GM12878 (cell line): Measurements from ENCODE around the gene OR2AG1. TPM values are rescaled to one million over a fixed set of nuclear protein-coding genes. Genes with fewer than 3 reads are reported as not detected.

ENCODE experiments used
- ATAC-seq: fragments of 200-7000 bp; cut with Tn5 transposase; 3 replicates; pipeline ENCODE4 v1.9.1; 2020; ENCODE audit warnings: mild to moderate bottlenecking, moderate library complexity
- BruUV-seq: library from RNA; stranded (reverse); fragments of 400-500 nt; replicated peaks from 2 replicates; lab custom pipeline; 2021; lab: Mats Ljungman, UMichigan
- CTCF ChIA-PET: fragments of 300-600 bp; sonication (Branson Sonifier 250); formaldehyde crosslinking; extraction: SDS; loops from one replicate; lab custom pipeline; 2021; ENCODE audit warnings: inconsistent platforms; lab: Yijun Ruan, JAX
- POLR2A ChIA-PET: fragments of 350-600 bp; formaldehyde crosslinking; extraction: SDS; loops from one replicate; lab custom pipeline; 2021; ENCODE audit warnings: inconsistent platforms; lab: Charles Lee
- RAD21 ChIA-PET: fragments of 300-600 bp; sonication (Branson Sonifier 250); formaldehyde crosslinking; loops from one replicate; lab custom pipeline; 2023; ENCODE audit warnings: antibody characterized with exemption; ENCODE audit not compliant: unreplicated experiment; lab: Charles Lee
- SMC1A ChIA-PET: fragments of 300-600 bp; sonication (Branson Sonifier 250); formaldehyde crosslinking; loops from one replicate; lab custom pipeline; 2023; ENCODE audit not compliant: unreplicated experiment, uncharacterized antibody; lab: Charles Lee
- DNase-seq: peaks from one replicate; pipeline ENCODE4 v3.0.0-alpha.2; 2011; ENCODE audit warnings: low read depth, low spot score
- FAIRE-seq: peaks from 3 replicates; lab custom pipeline; 2011; peaks lifted over from hg19 to GRCh38; lab: Jason Lieb, UNC
- H2AFZ ChIP-seq: 2 replicates; pipeline ENCODE4 v1.6.0; 2011; ENCODE audit warnings: low read depth, low read length, control low read depth; ENCODE audit not compliant: control insufficient read depth
- H3K27ac ChIP-seq: 2 replicates; pipeline ENCODE4 v1.5.1; 2011; ENCODE audit warnings: control low read depth; ENCODE audit not compliant: control insufficient read depth, insufficient read depth
- H3K27me3 ChIP-seq, 2 experiments: replicated peaks in 1 of 2; 2 replicates each; pipeline versions ENCODE4 v1.6.0 to v1.6.1; 2011; ENCODE audit warnings: low read length in 1 of 2; ENCODE audit not compliant: control insufficient read depth in 2 of 2, insufficient read depth in 2 of 2
- H3K36me3 ChIP-seq, 2 experiments: 2 replicates each; pipeline ENCODE4 v1.5.1; 2011; ENCODE audit warnings: low read length in 1 of 2; ENCODE audit not compliant: control insufficient read depth in 2 of 2, insufficient read depth in 2 of 2
- H3K4me1 ChIP-seq: 2 replicates; pipeline ENCODE4 v1.6.1; 2011; ENCODE audit warnings: mild to moderate bottlenecking, low read length, moderate library complexity, mixed read lengths; ENCODE audit not compliant: control insufficient read depth, insufficient read depth
- H3K4me2 ChIP-seq: 2 replicates; pipeline ENCODE4 v1.6.0; 2011; ENCODE audit warnings: control low read depth; ENCODE audit not compliant: control insufficient read depth, insufficient read depth
- H3K4me3 ChIP-seq: fragments of 200-600 bp; sonication (generic); 2 replicates; pipeline ENCODE4 v1.5.1; 2016
- H3K79me2 ChIP-seq: 2 replicates; pipeline ENCODE4 v1.6.0; 2011; ENCODE audit warnings: low read length; ENCODE audit not compliant: control insufficient read depth, insufficient read depth
- H3K9ac ChIP-seq: 2 replicates; pipeline ENCODE4 v1.8.0; 2011; ENCODE audit warnings: low read length, control low read depth, mixed read lengths; ENCODE audit not compliant: control insufficient read depth, insufficient read depth
- H3K9me3 ChIP-seq: replicated peaks from 3 replicates; pipeline ENCODE4 v1.5.1; 2011; ENCODE audit warnings: mild to moderate bottlenecking, low read length; ENCODE audit not compliant: control insufficient read depth, insufficient read depth
- H4K20me1 ChIP-seq: 2 replicates; pipeline ENCODE4 v1.6.0; 2011; ENCODE audit not compliant: control insufficient read depth, insufficient read depth
- BCL11A ChIP-seq: IDR thresholded peaks from 2 replicates; pipeline ENCODE4 v1.6.1; 2011; ENCODE audit warnings: low read depth, low read length
- CBX5 ChIP-seq: sonication (generic); IDR thresholded peaks from 2 replicates; pipeline ENCODE4 v1.6.1; 2016; ENCODE audit warnings: low read depth, moderate library complexity, mild to moderate bottlenecking, inconsistent platforms
- CHD4 ChIP-seq: fragments of 200-600 bp; sonication (generic); IDR thresholded peaks from 2 replicates; pipeline ENCODE4 v1.6.1; 2016; ENCODE audit warnings: mild to moderate bottlenecking
- FOXK2 ChIP-seq: fragments of 450-650 bp; IDR thresholded peaks from 2 replicates; pipeline ENCODE4 v1.6.1; 2017; ENCODE audit warnings: mild to moderate bottlenecking, moderate library complexity
- FOXM1 ChIP-seq: IDR thresholded peaks from 2 replicates; pipeline ENCODE4 v1.6.1; 2012; ENCODE audit warnings: low read depth, mild to moderate bottlenecking, inconsistent platforms, low read length, moderate library complexity
- HDAC6 ChIP-seq: fragments of 200-600 bp; sonication (generic); IDR thresholded peaks from one replicate; pipeline ENCODE4 v1.8.0; 2017; ENCODE audit warnings: antibody characterized with exemption; ENCODE audit not compliant: unreplicated experiment
- IKZF2 ChIP-seq, 2 experiments: fragments of 450-650 bp; IDR thresholded peaks; 2 replicates each; pipeline ENCODE4 v1.6.1; 2017; ENCODE audit warnings: mild to moderate bottlenecking in 2 of 2, moderate library complexity in 2 of 2
- LARP7 ChIP-seq: fragments of 450-650 bp; IDR thresholded peaks from 2 replicates; pipeline ENCODE4 v1.6.1; 2017; ENCODE audit warnings: mild to moderate bottlenecking
- NFIC ChIP-seq: IDR thresholded peaks from 2 replicates; pipeline ENCODE4 v1.6.1; 2012; ENCODE audit warnings: low read depth, mild to moderate bottlenecking, inconsistent platforms, low read length, moderate library complexity
- POLR2A ChIP-seq: IDR thresholded peaks from 2 replicates; pipeline ENCODE4 v1.6.1; 2011; ENCODE audit warnings: low read depth, mild to moderate bottlenecking, low read length
- POLR2AphosphoS5 ChIP-seq: IDR thresholded peaks from 2 replicates; pipeline ENCODE4 v1.6.1; 2011; ENCODE audit warnings: mild to moderate bottlenecking, low read length, inconsistent platforms
- PRDM15 ChIP-seq: fragments of 450-650 bp; formaldehyde crosslinking; IDR thresholded peaks from 2 replicates; pipeline ENCODE4 v1.4.0; 2020; ENCODE audit warnings: mild to moderate bottlenecking, moderate library complexity
- SIN3A ChIP-seq: IDR thresholded peaks from 2 replicates; pipeline ENCODE4 v1.6.1; 2012; ENCODE audit warnings: low read depth, low read length, improper control_type of control experiment
- SIX5 ChIP-seq: IDR thresholded peaks from 2 replicates; pipeline ENCODE4 v1.6.1; 2011; ENCODE audit warnings: mild to moderate bottlenecking, low read depth, low read length, moderate library complexity; ENCODE audit not compliant: severe bottlenecking
- SREBF1 ChIP-seq: IDR thresholded peaks from 2 replicates; pipeline ENCODE4 v1.6.1; 2012; ENCODE audit warnings: mild to moderate bottlenecking, low read length
- TCF7 ChIP-seq: IDR thresholded peaks from 2 replicates; pipeline ENCODE4 v1.6.1; 2014; ENCODE audit warnings: antibody characterized with exemption, borderline replicate concordance
- WGBS: methylation state at CpG from one replicate; pipeline ENCODE4 v1.1.6; 2016; ENCODE audit warnings: low lambda C conversion rate; ENCODE audit not compliant: insufficient replicate concordance, insufficient coverage; ENCODE audit errors: missing lambda C conversion rate; 5-methylcytosine and 5-hydroxymethylcytosine counted together
- in situ Hi-C: fragments of 300-500 bp; cut with MboI; formaldehyde crosslinking; loops from 9 replicates; pipeline ENCODE4 v1.14.3; 2018; ENCODE audit warnings: mixed read lengths
- intact Hi-C: fragments of 100-400 bp; cut with micrococcal nuclease; formaldehyde crosslinking; loops from one replicate; pipeline ENCODE4 v1.14.2; 2022; ENCODE audit not compliant: unreplicated experiment
- polyA plus RNA-seq, 11 experiments: library from polyadenylated mRNA; depleted of rRNA in 4 of 11; unstranded in 6 of 11; stranded (reverse) in 5 of 11; fragments of >200 nt; fragmentation: Nextera tagmentation in 4 of 11; fragmentation: Illumina TruSeq in 1 of 11; extraction: Ambion mirVana in 4 of 11; extraction: Trizol in 1 of 11; gene quantifications; 1 replicate in 1 of 11; 2 replicates in 10 of 11; pipeline versions ENCODE4 v1.2.1 to v1.2.3, GENCODE V29; 2011 to 2016; ENCODE audit warnings: inconsistent platforms in 2 of 11, missing spikeins in 2 of 11, low read depth in 1 of 11
- total RNA-seq, 4 experiments: library from RNA; depleted of rRNA in 3 of 4; stranded (reverse); fragments of >200 nt in 3 of 4; fragmentation: Illumina TruSeq in 1 of 4; extraction: Trizol in 1 of 4; gene quantifications; 2 replicates each; pipeline versions ENCODE4 v1.2.1 to v1.2.3, GENCODE V29; 2013 to 2021

OR2AG1 gene
- total and polyA plus RNA-seq, 10 of the 15 experiments (the other 5 are each of a cell fraction or from before 2014, with no cell fraction given) = not detected

DNA sequence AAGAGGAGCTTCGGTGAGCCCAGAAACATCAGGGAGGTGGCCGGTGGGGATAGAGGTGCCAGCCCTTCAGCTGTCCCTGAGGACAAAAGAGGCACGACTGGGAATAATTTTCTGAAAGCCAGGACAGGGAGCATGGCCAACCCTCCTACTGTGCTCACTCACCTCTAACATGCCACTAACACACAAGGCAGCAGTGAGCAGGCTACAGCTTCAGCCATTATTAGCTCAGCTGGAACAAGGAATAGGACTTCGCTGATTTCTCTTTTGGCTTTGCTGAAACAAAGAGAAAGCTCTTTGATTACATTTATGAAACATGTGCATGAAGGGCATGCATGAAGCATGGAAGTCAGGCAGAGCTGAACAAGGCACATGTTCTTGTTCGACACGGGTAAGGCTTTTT, 50.5 kb downstream of the OR2AG1 start:
- no peaks in the 10 kb centered on the region for H3K4me1 ChIP-seq
- TF ChIP-seq PRDM15 (CRISPR knock-in tag) = no peak
- TF ChIP-seq FOXK2 = no peak
- TF ChIP-seq NFIC = no peak
- no peak for TF ChIP-seq SIN3A
- TF ChIP-seq CHD4 = no peak
- no peak for TF ChIP-seq SREBF1
- no peak for TF ChIP-seq BCL11A
- no peak for TF ChIP-seq SIX5
- no peak for TF ChIP-seq POLR2AphosphoS5
- TF ChIP-seq IKZF2 (IDR thresholded peaks at IDR 0.05) = no peak
- TF ChIP-seq HDAC6 = no peak
- TF ChIP-seq TCF7 = no peak
- TF ChIP-seq CBX5 = no peak
- TF ChIP-seq FOXM1 = no peak
- no peak for TF ChIP-seq POLR2A
- TF ChIP-seq LARP7 = no peak
- TF ChIP-seq, all 136 proteins: peak for 0
- intact Hi-C loops = no loop called here
- no peaks in the 10 kb centered on the region for H3K79me2 ChIP-seq
- no peaks in the 10 kb centered on the region for H3K36me3 ChIP-seq
- ChIA-PET CTCF (interaction anchor here (0.9 to 2.1 kb wide), 3 partner anchors 9 to 21 kb away, joined by 4 to 6 read pairs (median 5); no protein-coding TSS in a partner anchor), POLR2A (no interaction called here), SMC1A (interaction anchor here (0.9 kb wide), 1 partner anchor 9 kb away, joined by 4 read pairs; no protein-coding TSS in a partner anchor), RAD21 (no interaction called here)
- in situ Hi-C loops = no loop called here
- H3K27ac ChIP-seq = no peak overlapping the region
- DNase-seq = no peak
- H4K20me1 ChIP-seq = no peaks in the 10 kb centered on the region
- H3K4me2 ChIP-seq = no peak overlapping the region
- BruUV-seq = no TSS peak
- ATAC-seq = no peak
- 52% methylated on average over 6 of the region's 6 CpGs for WGBS
- H3K9ac ChIP-seq = no peak overlapping the region
- H3K4me3 ChIP-seq = no peak overlapping the region
- no peaks in the 10 kb centered on the region for H3K27me3 ChIP-seq
- no peaks in the 10 kb centered on the region for H3K9me3 ChIP-seq
- no peak for FAIRE-seq
- H2AFZ ChIP-seq = no peak overlapping the region
